ENCODE data around the gene BHLHE23. TPM values are rescaled to one million over a fixed set of nuclear protein-coding genes. Genes with fewer than 3 reads are reported as not detected.

The BHLHE23 gene
- total RNA-seq, 1 donor from 2014 or later, result not detected

DNA sequence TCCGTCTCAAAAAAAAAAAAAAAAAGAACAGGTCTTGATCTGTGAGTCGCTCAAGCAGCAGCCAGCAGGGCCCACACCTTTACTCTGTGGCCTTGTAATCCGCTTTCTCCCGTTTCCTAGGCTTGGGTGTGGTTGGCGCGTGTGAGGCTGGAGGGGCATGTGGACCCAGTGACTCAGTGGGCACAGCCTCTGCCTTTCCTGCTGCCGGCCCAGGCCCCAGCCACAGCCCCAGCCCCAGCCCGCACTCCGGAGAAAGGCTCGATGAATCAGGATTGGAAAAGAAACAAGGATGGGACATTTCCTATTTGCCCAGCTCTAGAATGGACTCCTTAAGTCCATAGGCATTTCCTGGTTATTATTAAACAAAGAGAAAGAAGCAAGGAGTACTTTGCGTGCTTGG lies 4.3 kb downstream of the BHLHE23 start:
- H3K4me3 Mint-ChIP-seq, result no peak overlapping the region
- no peak for TF ChIP-seq CTCF (conservative IDR thresholded peaks at IDR 0.05)
- no peak for DNase-seq (ENCODE audit: low read depth, low spot score)
- H3K27me3 Mint-ChIP-seq (ENCODE audit: low read depth), result peaks cover 89% of the 10 kb centered on the region
- H3K27ac Mint-ChIP-seq (ENCODE audit: unreplicated experiment), result no peak overlapping the region
- no peaks in the 10 kb centered on the region for H3K9me3 Mint-ChIP-seq
- H3K4me1 Mint-ChIP-seq, result peaks cover 5% of the 10 kb centered on the region
- no peaks in the 10 kb centered on the region for H3K36me3 Mint-ChIP-seq (ENCODE audit: low read depth)

- H3K27me3 Mint-ChIP-seq (ENCODE audit: low read depth), result peaks cover 81% of the 10 kb centered on the region
- peak overlapping the region; percentile 51 for H3K4me3 Mint-ChIP-seq
- H3K4me1 Mint-ChIP-seq, result peaks cover 5% of the 10 kb centered on the region
- H3K27ac Mint-ChIP-seq (ENCODE audit: unreplicated experiment), result no peak overlapping the region
- no peak for TF ChIP-seq CTCF (conservative IDR thresholded peaks at IDR 0.05)
- DNase-seq (ENCODE audit: low read depth, low spot score), result no peak
- no peaks in the 10 kb centered on the region for H3K36me3 Mint-ChIP-seq (ENCODE audit: low read depth)
- H3K9me3 Mint-ChIP-seq, result no peaks in the 10 kb centered on the region
Observed at GRCh38 chr20:63000958-63001357, 5.8 kb downstream of the BHLHE23 start.

DNA sequence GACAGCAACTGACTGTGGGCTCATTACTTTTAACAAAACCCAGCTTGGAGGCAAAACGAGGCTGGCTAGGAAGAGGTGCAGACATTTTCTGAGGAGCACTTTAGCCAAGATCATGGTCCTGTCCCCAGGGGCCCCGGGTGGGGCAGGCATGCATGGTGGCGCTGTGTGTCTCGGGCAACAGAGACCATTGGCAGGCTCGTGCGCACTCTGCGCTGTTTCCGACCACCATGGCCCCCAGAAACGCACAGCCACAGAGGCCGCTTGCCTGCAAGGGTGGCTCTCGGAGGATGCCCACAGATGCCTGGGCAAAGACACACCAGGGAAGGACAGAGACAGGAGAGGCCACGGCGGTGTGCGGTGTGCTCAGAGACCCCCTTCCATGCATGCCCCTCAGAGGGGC lies 6.7 kb downstream of the BHLHE23 start:
- peaks cover 5% of the 10 kb centered on the region for H3K4me1 Mint-ChIP-seq
- H3K4me3 Mint-ChIP-seq, result no peak overlapping the region
- peaks cover 75% of the 10 kb centered on the region for H3K27me3 Mint-ChIP-seq (ENCODE audit: low read depth)

GRCh38 chr20:62999580-62999979 lies 7.2 kb downstream of the BHLHE23 start:
- no peak overlapping the region for H3K4me3 Mint-ChIP-seq
- H3K36me3 Mint-ChIP-seq (ENCODE audit: low read depth), result no peaks in the 10 kb centered on the region
- peaks cover 73% of the 10 kb centered on the region for H3K27me3 Mint-ChIP-seq (ENCODE audit: low read depth)
- TF ChIP-seq CTCF (conservative IDR thresholded peaks at IDR 0.05), result no peak
- H3K27ac Mint-ChIP-seq (ENCODE audit: unreplicated experiment), result no peak overlapping the region
- no peaks in the 10 kb centered on the region for H3K9me3 Mint-ChIP-seq
- DNase-seq (ENCODE audit: low read depth, low spot score), result no peak
- peaks cover 5% of the 10 kb centered on the region for H3K4me1 Mint-ChIP-seq

More for the DNA sequence above, 6.7 kb downstream of the BHLHE23 start:
- no peak for DNase-seq (ENCODE audit: low read depth, low spot score)
- TF ChIP-seq CTCF (conservative IDR thresholded peaks at IDR 0.05), result no peak
- no peaks in the 10 kb centered on the region for H3K9me3 Mint-ChIP-seq
- no peak overlapping the region for H3K27ac Mint-ChIP-seq (ENCODE audit: unreplicated experiment)
- H3K36me3 Mint-ChIP-seq (ENCODE audit: low read depth), result no peaks in the 10 kb centered on the region

GRCh38 chr20:62998449-62998848 lies 8.3 kb downstream of the BHLHE23 start:
- H3K9me3 Mint-ChIP-seq, result no peaks in the 10 kb centered on the region
- peaks cover 66% of the 10 kb centered on the region for H3K27me3 Mint-ChIP-seq (ENCODE audit: low read depth)
- no peak for TF ChIP-seq CTCF (conservative IDR thresholded peaks at IDR 0.05)
- H3K27ac Mint-ChIP-seq (ENCODE audit: unreplicated experiment), result no peak overlapping the region
- peaks cover 1% of the 10 kb centered on the region for H3K4me1 Mint-ChIP-seq
- H3K4me3 Mint-ChIP-seq, result no peak overlapping the region
- no peak for DNase-seq (ENCODE audit: low read depth, low spot score)
- no peaks in the 10 kb centered on the region for H3K36me3 Mint-ChIP-seq (ENCODE audit: low read depth)

All from neural crest cell (in vitro differentiated cells).